Fibroblast of villous mesenchyme (primary cell): ENCODE measurements around the gene P2RX3. TPM values are rescaled to one million over a fixed set of nuclear protein-coding genes. Genes with fewer than 3 reads are reported as not detected.

Source experiments
- DNase-seq: peaks from one replicate; pipeline ENCODE4 v3.0.0-alpha.2; 2010; ENCODE audit warnings: low read depth
- H3K4me3 ChIP-seq: 2 replicates; pipeline ENCODE4 v1.5.1; 2011; ENCODE audit warnings: low read depth, mild to moderate bottlenecking, low read length
- total RNA-seq: library from RNA; depleted of rRNA; stranded (reverse); fragments of >200 nt; gene quantifications from 2 replicates; pipeline ENCODE4 v1.2.3, GENCODE V29; 2012
- TF ChIP-seq, protein P1 (sequence below): IDR thresholded peaks from 2 replicates; pipeline ENCODE4 v1.5.1; 2012; ENCODE audit warnings: low read depth, mild to moderate bottlenecking, low read length; ENCODE audit not compliant: insufficient read depth

The P2RX3 gene
- total RNA-seq, 1 donor = not detected

DNA sequence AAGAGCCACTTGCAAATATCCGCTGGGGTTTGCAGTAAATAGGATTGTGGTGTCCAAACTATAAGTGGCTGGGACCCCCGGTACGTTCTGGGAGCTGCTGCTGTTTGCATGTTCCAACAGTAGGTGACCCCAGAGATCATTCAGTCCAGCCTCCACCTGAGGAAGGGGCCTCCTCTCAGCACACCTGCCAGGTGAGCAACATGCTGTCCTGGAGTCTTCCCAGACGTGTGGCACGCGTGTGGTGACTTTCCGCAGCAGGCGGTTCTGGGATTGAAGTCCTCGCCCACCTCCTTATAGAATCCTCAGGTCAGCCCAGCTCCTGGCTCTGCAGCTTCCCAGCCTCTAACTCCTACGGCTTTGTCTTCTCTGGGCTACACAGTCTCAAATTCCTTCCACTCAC lies 6.7 kb downstream of the P2RX3 start:
- DNase-seq = no peak
- no peak overlapping the region for H3K4me3 ChIP-seq
- TF ChIP-seq, protein P1, sequence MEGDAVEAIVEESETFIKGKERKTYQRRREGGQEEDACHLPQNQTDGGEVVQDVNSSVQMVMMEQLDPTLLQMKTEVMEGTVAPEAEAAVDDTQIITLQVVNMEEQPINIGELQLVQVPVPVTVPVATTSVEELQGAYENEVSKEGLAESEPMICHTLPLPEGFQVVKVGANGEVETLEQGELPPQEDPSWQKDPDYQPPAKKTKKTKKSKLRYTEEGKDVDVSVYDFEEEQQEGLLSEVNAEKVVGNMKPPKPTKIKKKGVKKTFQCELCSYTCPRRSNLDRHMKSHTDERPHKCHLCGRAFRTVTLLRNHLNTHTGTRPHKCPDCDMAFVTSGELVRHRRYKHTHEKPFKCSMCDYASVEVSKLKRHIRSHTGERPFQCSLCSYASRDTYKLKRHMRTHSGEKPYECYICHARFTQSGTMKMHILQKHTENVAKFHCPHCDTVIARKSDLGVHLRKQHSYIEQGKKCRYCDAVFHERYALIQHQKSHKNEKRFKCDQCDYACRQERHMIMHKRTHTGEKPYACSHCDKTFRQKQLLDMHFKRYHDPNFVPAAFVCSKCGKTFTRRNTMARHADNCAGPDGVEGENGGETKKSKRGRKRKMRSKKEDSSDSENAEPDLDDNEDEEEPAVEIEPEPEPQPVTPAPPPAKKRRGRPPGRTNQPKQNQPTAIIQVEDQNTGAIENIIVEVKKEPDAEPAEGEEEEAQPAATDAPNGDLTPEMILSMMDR = no peak

DNA sequence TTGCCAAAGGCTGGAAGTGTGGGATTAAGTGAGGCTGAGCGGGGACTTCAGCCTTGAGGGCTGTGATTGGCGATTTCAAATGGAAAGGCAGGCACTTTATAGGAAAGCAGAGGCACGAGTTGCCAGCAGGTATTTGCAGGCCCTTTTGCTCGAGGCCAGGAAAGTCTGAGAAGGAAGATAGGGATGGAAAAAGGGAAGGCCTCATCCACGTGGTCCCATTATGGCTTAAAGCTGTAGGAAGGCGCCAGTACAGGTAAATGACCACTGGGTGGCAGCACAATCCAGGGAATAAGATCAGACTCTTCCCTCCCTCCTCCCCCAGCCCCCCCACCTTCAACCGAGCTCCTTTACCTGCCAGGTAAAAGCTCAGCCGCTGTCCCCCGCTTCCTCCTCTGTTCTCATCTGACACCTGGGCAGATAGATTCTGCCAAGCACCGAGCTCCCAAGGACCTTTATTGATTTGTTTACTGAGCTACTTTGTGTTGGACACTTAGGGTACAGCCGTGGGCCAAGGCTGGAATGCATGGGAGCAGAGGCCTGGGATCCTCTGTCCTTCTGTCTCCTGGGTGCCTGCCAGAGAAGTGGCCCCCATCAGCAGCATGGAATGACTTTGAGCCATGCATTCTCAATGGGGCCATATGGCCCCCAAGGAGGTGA lies 7.5 kb downstream of the P2RX3 start:
- TF ChIP-seq, protein P1 = peak; percentile 66
- peak; percentile 65 for DNase-seq
- no peak overlapping the region for H3K4me3 ChIP-seq

DNA sequence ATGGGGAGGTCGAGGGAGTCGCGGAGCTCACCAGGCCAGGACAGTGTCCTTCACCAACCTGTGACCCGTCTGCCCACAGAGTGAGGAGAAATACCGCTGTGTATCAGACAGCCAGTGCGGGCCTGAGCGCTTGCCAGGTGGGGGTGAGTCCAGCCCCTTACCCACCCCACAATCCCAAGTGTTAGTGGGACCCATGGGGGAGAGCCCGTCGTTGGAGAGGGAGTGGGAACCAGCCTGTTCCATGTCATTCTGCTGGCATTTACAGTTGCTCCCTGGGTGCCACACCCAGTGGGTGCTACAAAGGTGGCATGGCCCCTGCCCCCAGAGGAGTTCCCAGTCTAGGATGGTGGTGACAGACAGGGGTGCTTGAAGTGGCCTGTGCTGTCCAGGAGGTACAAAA lies 9.2 kb downstream of the P2RX3 start:
- H3K4me3 ChIP-seq = no peak overlapping the region
- TF ChIP-seq, protein P1 = no peak
- DNase-seq = no peak

DNA sequence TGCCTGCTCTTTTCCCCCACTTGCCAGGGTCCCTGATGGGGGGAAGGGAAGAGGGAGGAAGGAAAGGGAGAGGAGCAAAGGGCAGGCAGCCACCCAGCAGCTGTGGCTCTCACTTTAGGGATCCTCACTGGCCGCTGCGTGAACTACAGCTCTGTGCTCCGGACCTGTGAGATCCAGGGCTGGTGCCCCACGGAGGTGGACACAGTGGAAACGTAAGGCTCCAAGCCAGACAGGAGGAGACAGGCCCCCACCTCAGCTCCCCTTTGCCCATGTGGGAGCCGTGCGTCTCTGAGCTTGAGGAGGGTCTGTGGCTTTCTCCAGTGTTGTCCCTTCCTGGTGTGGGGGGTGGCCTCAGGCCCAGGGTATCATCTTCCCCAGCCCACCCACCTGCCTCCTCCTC lies 9.9 kb downstream of the P2RX3 start:
- no peak overlapping the region for H3K4me3 ChIP-seq
- TF ChIP-seq, protein P1 = no peak
- no peak for DNase-seq

DNA sequence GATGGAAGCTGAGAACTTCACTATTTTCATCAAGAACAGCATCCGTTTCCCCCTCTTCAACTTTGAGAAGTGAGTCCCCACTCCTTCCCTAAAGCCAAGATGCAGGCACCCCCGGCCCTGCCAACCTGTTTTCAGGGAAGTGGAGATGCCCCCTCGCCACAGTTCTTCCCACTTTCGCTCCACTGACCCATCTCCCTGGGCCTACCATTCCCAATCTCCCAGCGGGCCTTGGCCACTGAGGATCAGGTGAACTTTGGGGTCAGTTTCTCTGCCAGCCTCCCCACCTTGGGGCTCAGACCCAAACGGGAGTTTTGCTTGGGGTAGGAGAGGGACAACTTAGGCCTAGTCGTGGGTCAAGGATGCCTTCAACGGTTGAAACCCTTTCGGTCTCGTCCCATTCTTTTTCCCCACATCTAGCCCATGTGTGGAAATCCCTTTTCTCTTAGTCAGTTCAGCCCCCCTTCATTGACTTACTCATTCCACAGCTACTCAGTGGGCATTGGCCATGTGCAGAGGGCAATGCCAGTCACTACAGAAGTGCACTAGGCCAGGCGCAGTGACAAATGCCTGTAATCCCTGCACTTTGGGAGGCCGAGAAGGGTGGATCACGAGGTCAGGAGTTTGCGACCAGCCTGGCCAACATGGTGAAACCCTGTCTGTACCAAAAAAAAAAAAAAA lies 10.6 kb downstream of the P2RX3 start:
- DNase-seq = no peak
- TF ChIP-seq, protein P1 = no peak
- no peak overlapping the region for H3K4me3 ChIP-seq

DNA sequence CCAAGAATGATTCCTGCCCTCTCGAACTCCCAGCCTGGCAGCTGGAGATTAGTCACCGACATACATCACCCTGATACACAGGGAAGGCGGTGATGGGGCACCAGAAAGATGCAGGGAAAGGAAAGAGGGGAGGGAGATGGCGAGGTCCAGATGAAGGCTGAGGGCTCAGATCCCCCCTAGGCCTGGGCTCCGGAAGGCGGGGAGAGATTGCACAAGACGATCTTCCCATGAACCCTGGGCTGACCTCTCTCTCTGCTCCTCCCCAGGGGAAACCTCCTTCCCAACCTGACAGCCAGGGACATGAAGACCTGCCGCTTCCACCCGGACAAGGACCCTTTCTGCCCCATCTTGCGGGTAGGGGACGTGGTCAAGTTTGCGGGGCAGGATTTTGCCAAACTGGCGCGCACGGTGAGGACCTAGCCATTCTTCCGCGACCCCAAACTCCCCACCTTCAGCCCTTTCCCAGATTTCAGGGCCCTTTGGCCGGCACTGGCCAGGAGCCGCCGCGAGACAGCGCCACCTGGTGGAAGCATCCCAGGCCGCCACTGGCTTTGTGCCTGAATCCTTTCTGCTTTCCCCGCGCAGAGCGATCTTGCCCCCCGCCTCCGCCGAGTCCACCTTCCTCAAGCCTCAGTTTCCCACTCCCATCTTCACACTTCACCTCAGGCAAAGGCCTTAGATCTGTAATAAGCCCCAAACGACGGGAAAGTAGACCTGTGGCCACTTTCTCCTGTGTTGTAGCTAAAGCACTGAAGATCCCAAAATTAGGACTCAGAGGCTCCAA lies 11.5 kb downstream of the P2RX3 start:
- TF ChIP-seq, protein P1 = peak; percentile 80
- DNase-seq = peak; percentile 56
- H3K4me3 ChIP-seq = no peak overlapping the region
